HG02981 (cell line): ENCODE measurements around the gene NFYC.

Source experiments
- ATAC-seq: cut with Tn5 transposase; IDR thresholded peaks from one replicate; pipeline ENCODE4 v1.9.1; 2021; ENCODE audit warnings: mild to moderate bottlenecking, moderate library complexity; ENCODE audit not compliant: unreplicated experiment

The NFYC gene

GRCh38 chr1:40734882-40735628 lies 43.6 kb downstream of the NFYC start:
- no peak for ATAC-seq

- ATAC-seq = no peak
These were observed 44.6 kb downstream of the NFYC start for GRCh38 chr1:40736085-40736531.

- no peak for ATAC-seq
These were observed 47.3 kb downstream of the NFYC start for GRCh38 chr1:40738831-40739230.

GRCh38 chr1:40739455-40740008 lies 48.0 kb downstream of the NFYC start:
- no peak for ATAC-seq

GRCh38 chr1:40740039-40740996 lies 48.8 kb downstream of the NFYC start:
- ATAC-seq = no peak

- no peak for ATAC-seq
These were observed 49.7 kb downstream of the NFYC start for GRCh38 chr1:40740997-40741736.

GRCh38 chr1:40742363-40743061 lies 51.0 kb downstream of the NFYC start:
- ATAC-seq = no peak

- ATAC-seq = no peak
These were observed 51.9 kb downstream of the NFYC start for GRCh38 chr1:40743452-40743851.

- ATAC-seq = no peak
These were observed 52.4 kb downstream of the NFYC start for GRCh38 chr1:40743860-40744259.

- ATAC-seq = no peak
These were observed 53.7 kb downstream of the NFYC start for GRCh38 chr1:40745176-40745575.

- ATAC-seq = no peak
These were observed 55.0 kb downstream of the NFYC start for GRCh38 chr1:40746344-40747090.

GRCh38 chr1:40748841-40749718 lies 57.6 kb downstream of the NFYC start:
- ATAC-seq = no peak

- no peak for ATAC-seq
These were observed 58.3 kb downstream of the NFYC start for GRCh38 chr1:40749817-40750216.

- ATAC-seq = no peak
These were observed 59.0 kb downstream of the NFYC start for GRCh38 chr1:40750451-40750908.

- no peak for ATAC-seq
These were observed 60.3 kb downstream of the NFYC start for GRCh38 chr1:40751802-40752201.

- ATAC-seq = no peak
These were observed 61.8 kb downstream of the NFYC start for GRCh38 chr1:40753142-40753882.

- ATAC-seq = no peak
These were observed 62.7 kb downstream of the NFYC start for GRCh38 chr1:40754201-40754600.

GRCh38 chr1:40755067-40755466 lies 63.6 kb downstream of the NFYC start:
- ATAC-seq = no peak
